ENCODE measurements around the gene RASAL2. TPM values are rescaled to one million over a fixed set of nuclear protein-coding genes. Genes with fewer than 3 reads are reported as not detected.
A peak's percentile ranks its signal among the peaks of the same experiment; 100 is the strongest.

The RASAL2 gene
- total RNA-seq, 1 donor from 2014 or later: 35.7 TPM

DNA sequence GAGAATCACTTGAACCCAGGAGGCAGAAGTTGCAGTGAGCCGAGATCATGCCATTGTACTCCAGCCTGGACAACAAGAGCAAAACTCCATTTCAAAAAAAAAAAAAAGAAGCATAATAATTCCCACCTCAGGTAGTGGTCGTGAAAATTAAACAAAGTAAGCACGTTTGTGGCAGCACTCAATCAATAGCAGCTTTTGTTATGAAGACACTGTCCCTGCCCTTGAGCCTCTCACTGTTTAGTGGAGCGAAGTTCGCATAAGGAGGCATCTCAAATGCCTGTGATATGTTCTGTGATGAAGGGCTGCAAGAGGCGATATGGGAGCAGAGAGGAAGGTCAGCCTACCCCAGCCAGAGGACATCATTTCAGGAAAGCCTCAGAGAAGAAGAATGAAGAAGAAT lies 43.8 kb upstream of the RASAL2 start:
- H3K27ac Mint-ChIP-seq: no peak overlapping the region
- no peaks in the 10 kb centered on the region for H3K36me3 Mint-ChIP-seq
- H3K4me1 Mint-ChIP-seq: peaks cover 14% of the 10 kb centered on the region
- H3K4me3 Mint-ChIP-seq: no peak overlapping the region
- no peaks in the 10 kb centered on the region for H3K9me3 Mint-ChIP-seq
- TF ChIP-seq, protein P1, sequence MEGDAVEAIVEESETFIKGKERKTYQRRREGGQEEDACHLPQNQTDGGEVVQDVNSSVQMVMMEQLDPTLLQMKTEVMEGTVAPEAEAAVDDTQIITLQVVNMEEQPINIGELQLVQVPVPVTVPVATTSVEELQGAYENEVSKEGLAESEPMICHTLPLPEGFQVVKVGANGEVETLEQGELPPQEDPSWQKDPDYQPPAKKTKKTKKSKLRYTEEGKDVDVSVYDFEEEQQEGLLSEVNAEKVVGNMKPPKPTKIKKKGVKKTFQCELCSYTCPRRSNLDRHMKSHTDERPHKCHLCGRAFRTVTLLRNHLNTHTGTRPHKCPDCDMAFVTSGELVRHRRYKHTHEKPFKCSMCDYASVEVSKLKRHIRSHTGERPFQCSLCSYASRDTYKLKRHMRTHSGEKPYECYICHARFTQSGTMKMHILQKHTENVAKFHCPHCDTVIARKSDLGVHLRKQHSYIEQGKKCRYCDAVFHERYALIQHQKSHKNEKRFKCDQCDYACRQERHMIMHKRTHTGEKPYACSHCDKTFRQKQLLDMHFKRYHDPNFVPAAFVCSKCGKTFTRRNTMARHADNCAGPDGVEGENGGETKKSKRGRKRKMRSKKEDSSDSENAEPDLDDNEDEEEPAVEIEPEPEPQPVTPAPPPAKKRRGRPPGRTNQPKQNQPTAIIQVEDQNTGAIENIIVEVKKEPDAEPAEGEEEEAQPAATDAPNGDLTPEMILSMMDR (IDR thresholded peaks at IDR 0.05; ENCODE audit: unreplicated experiment): no peak
- DNase-seq (ENCODE audit: low spot score in 2 of 2, unreplicated experiment in 2 of 2): no peak
- no peaks in the 10 kb centered on the region for H3K27me3 Mint-ChIP-seq (ENCODE audit: low read depth)

DNA sequence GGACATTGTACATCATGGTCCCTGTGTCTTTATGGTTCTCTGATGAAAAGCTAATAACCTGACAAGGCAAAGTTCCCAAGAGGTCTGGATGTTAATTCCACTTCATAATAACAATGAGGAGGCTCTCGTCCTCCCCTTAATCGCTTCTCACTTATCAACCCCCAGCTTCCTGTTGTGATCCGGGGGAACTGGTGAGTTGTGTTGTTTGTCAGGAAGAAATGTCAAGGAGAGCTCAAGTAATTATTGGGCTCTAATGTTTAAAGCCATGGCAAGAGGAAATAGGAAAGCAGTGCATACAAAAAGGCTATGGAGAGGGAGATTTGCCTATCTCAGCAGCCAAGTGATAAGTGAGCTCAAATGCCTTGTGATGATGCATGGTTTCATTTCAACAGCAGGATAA lies 42.8 kb upstream of the RASAL2 start:
- no peak overlapping the region for H3K4me3 Mint-ChIP-seq
- DNase-seq (ENCODE audit: low spot score in 2 of 2, unreplicated experiment in 2 of 2): no peak
- no peak overlapping the region for H3K27ac Mint-ChIP-seq
- H3K36me3 Mint-ChIP-seq: no peaks in the 10 kb centered on the region
- no peaks in the 10 kb centered on the region for H3K9me3 Mint-ChIP-seq
- H3K4me1 Mint-ChIP-seq: peaks cover 14% of the 10 kb centered on the region
- TF ChIP-seq, protein P1 (IDR thresholded peaks at IDR 0.05; ENCODE audit: unreplicated experiment): no peak
- H3K27me3 Mint-ChIP-seq (ENCODE audit: low read depth): no peaks in the 10 kb centered on the region

DNA sequence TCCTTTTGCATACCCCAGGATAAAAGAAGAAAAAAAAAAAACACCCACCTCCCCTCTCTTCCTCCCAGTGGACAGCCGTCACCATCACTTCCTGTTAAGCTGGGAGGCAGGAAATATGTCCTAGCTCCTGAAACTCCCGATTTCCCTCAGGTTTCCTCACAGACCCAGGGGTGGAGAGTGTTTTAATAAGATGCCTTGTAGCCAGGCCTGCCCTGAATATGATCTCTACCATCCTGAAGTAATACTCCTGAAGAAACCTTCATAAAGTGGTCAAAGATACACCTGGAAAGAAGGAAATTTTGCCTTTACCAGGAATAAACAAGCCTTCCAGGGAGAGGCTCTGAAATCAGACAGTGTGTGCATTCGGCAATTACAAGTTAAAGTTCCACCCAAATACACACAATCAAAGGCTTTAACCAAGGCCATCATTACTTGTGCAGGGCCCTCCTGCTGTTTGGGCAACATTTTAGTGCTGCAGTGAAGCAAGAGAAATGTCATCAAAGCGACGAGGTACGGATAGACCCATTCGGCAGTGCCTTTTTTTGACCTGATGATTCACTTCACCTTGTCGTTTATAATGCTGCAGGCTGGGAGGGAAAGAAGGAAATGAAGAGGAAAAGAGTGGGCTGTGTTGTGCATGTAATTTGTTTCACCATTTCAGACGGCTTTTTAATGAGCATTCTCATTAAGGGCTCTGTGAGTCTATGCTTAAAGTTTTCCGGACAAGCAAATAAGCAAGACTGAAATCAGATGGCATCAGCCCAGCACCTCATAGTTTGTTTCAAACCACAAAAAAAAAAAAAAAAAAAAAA lies 41.0 kb upstream of the RASAL2 start:
- Mint-ChIP-seq H3K27ac (peak overlapping the region; percentile 65), H3K9me3 (no peaks in the 10 kb centered on the region), H3K27me3 (ENCODE audit: low read depth) (no peaks in the 10 kb centered on the region), H3K4me1 (peaks cover 18% of the 10 kb centered on the region), H3K4me3 (no peak overlapping the region), H3K36me3 (no peaks in the 10 kb centered on the region)
- TF ChIP-seq, protein P1 (IDR thresholded peaks at IDR 0.05; ENCODE audit: unreplicated experiment): no peak
- no peak for DNase-seq (ENCODE audit: low spot score in 2 of 2, unreplicated experiment in 2 of 2)

DNA sequence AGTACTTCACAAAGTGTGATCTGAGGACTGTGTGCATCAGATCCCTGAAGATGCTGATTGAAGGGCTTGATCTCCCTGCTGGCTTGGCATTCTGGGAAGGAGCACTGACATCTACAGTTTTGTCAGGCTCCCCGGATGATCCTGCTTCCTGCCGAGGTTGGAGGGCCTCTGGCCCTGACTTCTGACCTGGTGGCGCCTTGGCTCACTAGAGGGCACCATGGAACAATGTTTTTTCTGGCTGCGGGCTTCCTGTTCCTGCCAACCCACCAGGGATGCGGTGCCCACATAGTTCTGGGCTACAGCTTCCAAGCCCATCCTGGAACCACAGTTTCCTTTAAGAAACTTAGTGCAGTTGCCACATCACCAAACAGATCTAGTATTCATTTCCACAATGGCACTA lies 38.8 kb upstream of the RASAL2 start:
- H3K9me3 Mint-ChIP-seq: no peaks in the 10 kb centered on the region
- no peaks in the 10 kb centered on the region for H3K36me3 Mint-ChIP-seq
- peaks cover 36% of the 10 kb centered on the region for H3K4me1 Mint-ChIP-seq
- no peak for DNase-seq (ENCODE audit: low spot score in 2 of 2, unreplicated experiment in 2 of 2)
- H3K27ac Mint-ChIP-seq: no peak overlapping the region
- TF ChIP-seq, protein P1 (IDR thresholded peaks at IDR 0.05; ENCODE audit: unreplicated experiment): no peak
- H3K27me3 Mint-ChIP-seq (ENCODE audit: low read depth): no peaks in the 10 kb centered on the region
- no peak overlapping the region for H3K4me3 Mint-ChIP-seq

DNA sequence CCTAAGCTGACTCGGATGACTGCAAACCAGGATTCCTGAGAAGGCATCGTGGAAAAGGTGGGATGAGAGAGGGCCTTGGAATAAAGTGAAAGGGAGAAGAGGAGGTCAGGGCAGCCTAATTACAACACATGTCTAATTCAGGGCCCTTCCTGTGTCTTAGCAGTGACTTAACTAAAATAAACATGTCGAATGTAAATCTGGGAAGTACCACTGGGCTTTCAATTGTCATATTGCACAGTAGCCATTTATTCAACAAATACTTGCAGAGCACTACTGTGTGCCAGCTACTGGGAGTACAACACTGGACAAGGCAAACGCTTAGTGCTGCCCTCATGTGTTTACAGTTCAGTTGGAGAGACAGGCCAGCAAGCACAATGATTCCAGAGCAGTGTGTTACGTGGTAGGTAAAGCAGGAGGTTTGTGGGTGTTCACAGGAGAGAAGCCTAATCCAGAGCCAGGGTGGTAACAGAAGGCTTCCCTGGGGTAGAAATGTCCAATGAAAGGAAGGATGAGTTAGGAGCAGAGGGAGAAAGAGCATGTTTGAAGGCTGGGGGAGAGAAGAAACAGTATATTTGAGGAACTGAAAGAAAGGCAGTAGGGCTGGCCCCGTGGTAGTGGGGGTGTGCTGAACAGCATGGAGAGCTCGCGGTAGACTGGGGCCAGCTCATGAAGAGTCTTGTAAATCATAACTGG lies 38.0 kb upstream of the RASAL2 start:
- Mint-ChIP-seq H3K27ac (peak overlapping the region; percentile 21), H3K4me1 (peaks cover 44% of the 10 kb centered on the region), H3K4me3 (no peak overlapping the region), H3K27me3 (ENCODE audit: low read depth) (no peaks in the 10 kb centered on the region), H3K9me3 (no peaks in the 10 kb centered on the region), H3K36me3 (no peaks in the 10 kb centered on the region)
- TF ChIP-seq, protein P1 (IDR thresholded peaks at IDR 0.05; ENCODE audit: unreplicated experiment): no peak
- no peak for DNase-seq (ENCODE audit: low spot score in 2 of 2, unreplicated experiment in 2 of 2)

All from mesothelial cell of epicardium (in vitro differentiated cells).